Fibroblast of the conjunctiva (primary cell): ENCODE results near the gene IMP4.
A peak's percentile ranks its signal among the peaks of the same experiment; 100 is the strongest.
"Not testable (repeated sequence)": the region's sequence is repeated elsewhere in the genome, so short reads cannot be mapped to it uniquely, and the experiment has no call there.

Experiments
- DNase-seq: peaks from one replicate; pipeline ENCODE4 v3.0.0-alpha.2; 2010; ENCODE audit warnings: low read depth

Gene IMP4, protein sequence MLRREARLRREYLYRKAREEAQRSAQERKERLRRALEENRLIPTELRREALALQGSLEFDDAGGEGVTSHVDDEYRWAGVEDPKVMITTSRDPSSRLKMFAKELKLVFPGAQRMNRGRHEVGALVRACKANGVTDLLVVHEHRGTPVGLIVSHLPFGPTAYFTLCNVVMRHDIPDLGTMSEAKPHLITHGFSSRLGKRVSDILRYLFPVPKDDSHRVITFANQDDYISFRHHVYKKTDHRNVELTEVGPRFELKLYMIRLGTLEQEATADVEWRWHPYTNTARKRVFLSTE

GRCh38 chr2:130342533-130343275 lies at the start of gene IMP4:
Gene IMP4, plus strand, starts transcription at chr2:130342897. Its CDS starts 36 bp downstream, at chr2:130342933.
- DNase-seq = peak; percentile 99

DNA sequence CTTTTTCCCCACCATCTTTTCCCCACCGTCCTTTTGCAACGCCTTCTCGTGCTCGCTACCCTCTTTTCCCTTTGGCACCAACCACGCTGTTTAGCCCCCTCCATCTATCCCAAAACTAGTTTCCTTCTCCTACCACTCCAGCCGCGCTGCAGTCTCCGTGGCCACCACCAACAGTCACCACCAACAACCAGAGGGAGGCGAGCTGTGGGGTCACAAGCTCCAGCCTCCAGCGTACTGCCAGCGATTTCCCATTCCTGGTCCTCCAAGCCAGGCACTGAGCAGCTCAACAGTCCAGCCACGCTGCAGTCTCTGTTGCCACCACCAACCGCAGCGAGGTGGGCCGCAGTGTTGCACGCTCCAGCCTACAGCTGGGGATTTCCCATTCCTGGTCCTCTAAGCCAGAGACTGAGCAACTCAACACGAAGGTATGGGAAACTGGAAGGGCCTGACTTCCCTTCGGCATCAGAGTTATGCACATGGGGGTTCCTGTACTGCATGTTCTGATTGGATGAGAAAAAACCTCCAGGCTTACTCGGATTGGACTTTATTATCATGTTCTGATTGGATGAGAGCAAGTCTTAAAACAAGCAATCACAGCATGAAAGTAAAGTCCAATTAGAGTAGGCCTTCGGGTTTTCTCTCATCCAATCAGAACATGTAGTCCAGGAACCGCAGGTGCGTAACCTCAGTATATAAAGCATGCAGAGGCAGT lies 42.3 kb upstream of the IMP4 start:
- DNase-seq = no peak

DNA sequence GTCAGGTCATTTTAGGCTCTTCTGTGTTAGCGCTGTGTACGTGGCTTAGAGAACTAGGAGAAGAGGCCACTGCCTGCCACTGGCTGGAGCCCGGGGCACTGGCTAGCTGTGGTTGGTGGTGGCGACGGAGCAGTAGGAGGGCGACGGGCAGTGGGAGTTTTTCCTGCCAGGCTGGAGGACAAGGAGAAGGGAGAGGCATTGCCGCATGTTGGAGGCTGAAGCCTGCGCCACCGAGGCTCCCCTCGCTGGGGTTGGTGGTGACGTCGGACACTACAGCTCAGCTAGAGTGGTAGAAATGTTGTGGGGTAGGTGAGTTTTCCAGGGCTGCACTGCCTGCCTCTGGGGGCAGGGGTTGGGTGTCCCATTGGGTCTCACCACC lies 41.7 kb upstream of the IMP4 start:
- DNase-seq = no peak

GRCh38 chr2:130302164-130302886 lies 40.4 kb upstream of the IMP4 start:
- no peak for DNase-seq

DNA sequence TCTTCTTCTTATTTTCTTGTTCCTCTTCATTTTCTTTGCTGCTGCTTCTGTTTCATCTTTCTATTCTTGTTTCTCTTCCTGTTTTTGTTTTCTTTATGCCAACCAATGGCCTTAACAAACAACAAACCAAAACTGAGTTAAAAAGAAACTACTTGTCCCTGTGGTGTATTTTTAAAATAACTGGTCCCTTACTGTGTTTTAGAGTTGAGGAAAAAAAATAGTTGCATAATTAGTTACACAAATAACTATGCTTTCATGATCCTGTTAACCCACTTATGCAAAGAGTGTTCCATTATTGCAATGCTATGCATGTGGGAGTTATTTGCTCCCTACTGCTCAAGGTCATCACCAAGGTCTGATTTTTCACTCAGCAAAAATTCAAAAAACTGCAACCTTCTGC lies 39.5 kb upstream of the IMP4 start:
- DNase-seq = no peak

- no peak for DNase-seq
Measured at GRCh38 chr2:130304726-130305125, 38.0 kb upstream of the IMP4 start.

DNA sequence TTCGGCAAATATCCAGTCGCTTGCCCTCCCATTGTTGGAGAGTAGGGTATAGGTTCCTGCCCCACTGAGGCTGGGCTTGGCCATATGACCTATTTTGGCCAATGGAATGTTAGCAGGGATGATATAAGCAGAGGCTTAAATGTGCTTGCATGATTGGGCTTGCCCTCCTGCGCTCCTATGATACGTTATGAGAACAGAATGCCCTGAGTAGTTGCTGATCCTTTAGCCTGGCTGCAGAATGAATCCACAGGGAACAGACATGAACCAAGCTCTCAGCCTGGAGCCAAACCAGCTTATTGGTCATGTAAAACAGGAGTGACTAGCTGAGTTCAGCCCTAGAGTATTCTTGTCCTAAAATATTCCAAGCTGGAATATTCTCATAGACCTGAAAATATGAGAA lies 34.8 kb upstream of the IMP4 start:
- no peak for DNase-seq

- DNase-seq = no peak
Measured at GRCh38 chr2:130310881-130311280, 31.8 kb upstream of the IMP4 start.

- no peak for DNase-seq
Measured at GRCh38 chr2:130313812-130314334, 28.8 kb upstream of the IMP4 start.

DNA sequence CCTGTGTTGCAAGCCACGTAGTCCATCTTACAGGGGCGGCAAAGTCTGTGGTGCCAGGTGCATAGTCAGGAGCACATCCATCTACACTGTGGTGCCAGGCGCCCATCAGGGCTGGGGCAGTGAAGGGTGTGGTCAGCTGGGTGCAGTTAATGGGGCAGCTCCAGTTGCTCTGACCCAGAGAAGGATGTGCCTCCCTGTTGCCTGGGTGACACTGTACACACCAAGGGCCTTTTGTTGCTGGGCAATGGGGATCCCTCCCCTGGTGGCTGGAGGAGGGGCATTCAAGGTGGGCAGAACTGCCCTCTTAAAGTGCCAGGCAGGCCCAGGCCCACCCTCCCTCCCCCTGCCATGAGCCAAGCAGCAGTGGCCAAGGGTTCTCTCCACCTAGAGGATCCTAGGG lies 28.3 kb upstream of the IMP4 start:
- DNase-seq = no peak

DNA sequence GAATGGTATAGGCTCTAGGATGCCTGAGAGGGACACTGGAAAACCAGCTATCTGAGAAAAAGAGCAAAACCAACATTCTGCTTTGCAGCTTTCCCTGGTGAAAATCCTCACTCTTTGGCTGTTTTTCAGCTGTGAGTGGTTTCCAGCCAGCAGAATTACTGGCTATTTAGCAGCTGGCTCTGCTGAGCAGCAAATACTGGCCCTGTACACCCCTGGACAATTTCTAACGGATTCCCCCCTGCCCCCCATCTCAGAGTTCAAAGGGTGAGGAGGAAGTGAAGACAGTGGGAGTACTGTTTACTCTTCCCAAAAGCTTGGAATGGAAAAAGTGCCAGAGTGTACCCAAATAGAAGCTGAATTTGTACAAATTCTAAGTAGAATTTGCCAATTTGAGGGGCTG lies 26.1 kb upstream of the IMP4 start:
- DNase-seq = no peak

DNA sequence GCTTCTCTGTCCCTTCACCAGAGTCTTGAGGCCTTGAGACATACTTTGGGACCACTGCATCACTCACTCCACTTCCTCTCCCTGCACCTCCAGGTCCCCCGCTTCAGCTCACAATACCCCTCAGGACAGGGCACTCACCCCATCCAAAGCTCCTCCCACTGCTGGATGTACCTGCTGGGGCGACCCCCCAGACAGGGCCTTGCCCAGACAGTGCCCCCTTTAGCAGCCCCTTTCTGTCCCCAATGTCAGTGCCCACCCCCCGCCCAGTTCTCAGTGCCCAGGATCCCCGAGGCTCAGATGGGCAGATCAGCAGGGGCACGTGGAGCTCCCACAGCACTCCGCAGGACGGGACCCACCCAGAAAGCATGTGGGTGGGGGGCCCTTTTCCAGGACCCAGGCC lies 23.8 kb upstream of the IMP4 start:
- DNase-seq = no peak

GRCh38 chr2:130319536-130319935 lies 23.2 kb upstream of the IMP4 start:
- DNase-seq = no peak

DNA sequence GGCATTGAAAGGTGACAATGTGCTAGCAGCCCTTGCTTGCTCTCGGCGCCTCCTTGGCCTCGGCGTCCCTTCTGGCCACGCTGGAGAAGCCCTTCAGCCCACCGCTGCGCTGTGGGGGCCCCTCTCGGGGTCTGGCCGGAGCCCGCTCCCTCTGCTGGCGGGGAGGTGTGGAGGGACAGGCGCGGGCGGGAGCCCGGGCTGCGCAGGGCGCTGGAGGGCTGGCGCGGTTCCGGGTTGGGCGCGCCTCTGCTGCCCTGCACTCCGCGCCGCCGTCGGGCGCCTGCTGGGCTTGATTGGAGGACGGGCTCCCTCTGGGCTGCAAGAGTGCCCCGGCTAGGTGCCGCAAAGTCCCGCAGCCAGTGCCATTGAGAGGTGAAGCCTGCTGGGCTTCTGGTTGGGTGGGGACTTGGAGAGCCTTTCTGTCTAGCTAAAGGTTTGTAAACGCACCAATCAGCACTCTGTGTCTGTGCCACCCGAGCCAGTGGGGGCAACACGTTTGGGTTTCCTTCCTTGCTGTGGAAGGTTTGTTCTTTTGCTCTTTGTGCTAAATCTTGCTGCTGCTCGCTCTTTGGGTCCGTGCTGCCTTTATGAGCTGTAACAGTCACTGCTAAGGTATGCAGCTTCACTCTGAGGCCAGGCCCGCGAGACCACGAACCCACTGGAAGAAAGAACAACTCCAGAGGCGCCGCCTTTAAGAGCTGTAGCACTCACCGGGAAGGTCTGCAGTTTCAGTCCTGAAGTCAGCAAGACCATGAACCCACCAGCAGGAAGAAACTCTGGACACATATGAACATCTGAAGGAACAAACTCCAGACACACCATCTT lies 14.8 kb upstream of the IMP4 start:
- no peak for DNase-seq

- DNase-seq = no peak
Measured at GRCh38 chr2:130328710-130329109, 14.0 kb upstream of the IMP4 start.

GRCh38 chr2:130332271-130333073 lies 10.2 kb upstream of the IMP4 start:
- peak; percentile 69 for DNase-seq

- DNase-seq = not testable (repeated sequence)
Measured at GRCh38 chr2:130333253-130333652, 9.4 kb upstream of the IMP4 start.

DNA sequence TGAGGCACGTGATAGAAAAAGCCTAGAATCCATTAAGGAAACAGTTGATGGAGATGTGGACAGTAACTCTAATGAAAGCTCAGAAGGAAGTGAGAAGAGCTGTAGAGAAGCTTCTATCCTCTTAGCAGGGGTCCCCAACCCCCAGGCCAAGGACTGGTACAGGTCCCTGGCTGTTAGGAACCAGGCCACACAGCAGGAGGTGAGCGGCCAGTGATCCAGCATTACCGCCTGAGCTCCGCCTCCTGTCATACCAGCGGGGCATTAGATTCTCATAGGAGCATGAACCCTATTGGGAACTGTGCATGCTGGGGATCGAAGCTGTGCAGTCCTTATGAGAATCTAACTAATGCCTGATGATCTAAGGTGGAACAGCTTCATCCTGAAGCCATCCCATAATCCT lies 8.7 kb upstream of the IMP4 start:
- DNase-seq = no peak

DNA sequence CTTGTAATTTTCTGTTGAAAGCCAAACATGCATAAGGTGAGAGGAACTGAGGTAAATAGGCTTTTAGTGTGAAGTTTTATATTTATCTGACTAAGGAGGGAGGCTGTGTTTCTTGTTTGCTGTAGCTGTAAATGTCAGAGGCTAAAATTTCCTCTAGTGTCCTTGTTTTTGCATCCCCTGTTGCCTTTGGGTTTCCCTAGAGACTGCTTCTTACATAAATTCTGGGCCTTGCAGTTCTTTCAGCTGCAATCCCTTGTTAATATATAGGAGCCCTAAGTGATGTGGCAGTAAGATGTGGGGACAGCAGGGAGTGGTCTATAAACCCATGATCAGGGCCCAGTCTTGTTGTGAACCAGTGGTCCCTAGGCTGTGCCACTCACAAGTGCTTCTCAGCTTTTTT lies 7.5 kb upstream of the IMP4 start:
- DNase-seq = no peak

- no peak for DNase-seq
Measured at GRCh38 chr2:130336150-130336876, 6.4 kb upstream of the IMP4 start.
